K562 (cell line): ENCODE measurements around the gene CENPX. TPM values are rescaled to one million over a fixed set of nuclear protein-coding genes. Genes with fewer than 3 reads are reported as not detected.

Experiments
- ATAC-seq: fragments of 200-7000 bp; cut with Tn5 transposase; 3 replicates; pipeline ENCODE4 v1.9.1; 2020; ENCODE audit warnings: moderate library complexity
- BruUV-seq: library from RNA; stranded (reverse); fragments of 400-500 nt; replicated peaks from 2 replicates; lab custom pipeline; 2021; lab: Mats Ljungman, UMichigan
- CTCF ChIA-PET: fragments of 300-600 bp; formaldehyde crosslinking; extraction: SDS; loops from one replicate; lab custom pipeline; 2021; ENCODE audit warnings: low intra/inter-chr PET ratio; lab: Yijun Ruan, JAX
- POLR2A ChIA-PET: fragments of 300-600, 350-650 bp; sonication (Branson Sonifier 250); formaldehyde crosslinking; extraction: SDS; loops from one replicate; lab custom pipeline; 2021; ENCODE audit warnings: antibody characterized with exemption, inconsistent platforms; lab: Yijun Ruan, JAX
- DNase-seq, 4 experiments: peaks; one replicate each; pipeline versions ENCODE4 v3.0.0 to v3.0.0-alpha.2; 2011 to 2018; ENCODE audit warnings: low spot score in 3 of 4, mixed read lengths in 3 of 4; ENCODE audit errors: extremely low read depth in 1 of 4
- FAIRE-seq: peaks from 2 replicates; lab custom pipeline; 2011; peaks lifted over from hg19 to GRCh38; lab: Jason Lieb, UNC
- H2AFZ ChIP-seq: 2 replicates; pipeline ENCODE4 v1.6.0; 2011; ENCODE audit warnings: low read depth, low read length, control low read depth, inconsistent platforms
- H3K27ac ChIP-seq: fragments of 200-600 bp; 3 replicates; pipeline ENCODE4 v1.8.0; 2011; ENCODE audit warnings: low read depth, mild to moderate bottlenecking, control low read depth, inconsistent platforms, low read length, moderate library complexity, mixed read lengths; ENCODE audit errors: extremely low read depth
- H3K27me3 ChIP-seq, 2 experiments: fragments of 300-600 bp in 1 of 2; 2 replicates in 1 of 2; 3 replicates in 1 of 2; pipeline versions ENCODE4 v1.6.0 to v1.8.0; 2011; ENCODE audit warnings: inconsistent platforms in 2 of 2, low read length in 2 of 2, mild to moderate bottlenecking in 1 of 2, mixed read lengths in 1 of 2, moderate library complexity in 1 of 2; ENCODE audit not compliant: control insufficient read depth in 2 of 2, insufficient read depth in 2 of 2
- H3K36me3 ChIP-seq: fragments of 300-600 bp; 3 replicates; pipeline ENCODE4 v1.8.0; 2011; ENCODE audit warnings: mild to moderate bottlenecking, low read length, inconsistent platforms; ENCODE audit not compliant: control insufficient read depth, insufficient read depth
- H3K4me1 ChIP-seq, 2 experiments: fragments of 200-600 bp in 1 of 2; replicated peaks in 1 of 2; 2 replicates in 1 of 2; 3 replicates in 1 of 2; pipeline versions ENCODE4 v1.5.1 to v1.8.0; 2011; ENCODE audit warnings: inconsistent platforms in 2 of 2, low read length in 2 of 2, mild to moderate bottlenecking in 1 of 2, mixed read lengths in 1 of 2, moderate library complexity in 1 of 2; ENCODE audit not compliant: control insufficient read depth in 2 of 2, insufficient read depth in 2 of 2
- H3K4me2 ChIP-seq: 2 replicates; pipeline ENCODE4 v1.6.1; 2011; ENCODE audit warnings: low read length, control low read depth, inconsistent platforms, mixed read lengths; ENCODE audit not compliant: insufficient read depth
- H3K4me3 ChIP-seq: fragments of 200-600 bp; sonication (generic), shearing (Covaris generic); 2 replicates; pipeline ENCODE4 v1.5.1; 2016; ENCODE audit warnings: control low read depth, inconsistent platforms
- H3K79me2 ChIP-seq: fragments of 200-600 bp; 3 replicates; pipeline ENCODE4 v1.8.0; 2011; ENCODE audit warnings: low read length, inconsistent platforms; ENCODE audit not compliant: control insufficient read depth, insufficient read depth
- H3K9ac ChIP-seq, 2 experiments: 2 replicates each; pipeline versions ENCODE4 v1.6.0 to v1.6.1; 2011; ENCODE audit warnings: low read depth in 2 of 2, low read length in 2 of 2, control low read depth in 1 of 2, inconsistent platforms in 1 of 2, mild to moderate bottlenecking in 1 of 2, mixed read lengths in 1 of 2; ENCODE audit not compliant: insufficient read depth in 1 of 2
- H3K9me1 ChIP-seq: one replicate; pipeline ENCODE4 v1.6.0; 2011; ENCODE audit warnings: inconsistent platforms, mild to moderate bottlenecking, low read length, moderate library complexity; ENCODE audit not compliant: control insufficient read depth, insufficient read depth
- H3K9me3 ChIP-seq: replicated peaks from 2 replicates; pipeline ENCODE4 v1.5.1; 2011; ENCODE audit warnings: low read depth, low read length, inconsistent platforms; ENCODE audit not compliant: control insufficient read depth, insufficient read depth
- H4K20me1 ChIP-seq: replicated peaks from 2 replicates; pipeline ENCODE4 v1.6.1; 2011; ENCODE audit warnings: low read length, inconsistent platforms, mixed read lengths; ENCODE audit not compliant: control insufficient read depth, insufficient read depth
- HNRNPL ChIP-seq: fragments of 200-400 bp; formaldehyde crosslinking; IDR thresholded peaks from 2 replicates; pipeline ENCODE4 v1.6.1; 2017; ENCODE audit warnings: low read depth, mild to moderate bottlenecking, low read length
- MEF2D ChIP-seq: conservative IDR thresholded peaks from 2 replicates; pipeline ENCODE4 v1.6.1; 2016; ENCODE audit warnings: low read depth, missing genetic modification characterization, missing compliant biosample characterization
- PTRF ChIP-seq: fragments of 450-650 bp; IDR thresholded peaks from 2 replicates; pipeline ENCODE4 v1.6.1; 2016; ENCODE audit warnings: mild to moderate bottlenecking, missing genetic modification characterization, missing compliant biosample characterization
- ZNF76 ChIP-seq: fragments of 250-450 bp; sonication (Bioruptor Pico); IDR thresholded peaks from 2 replicates; pipeline ENCODE4 v1.4.0; 2020; ENCODE audit warnings: mild to moderate bottlenecking, moderate library complexity, borderline replicate concordance
- WGBS: fragments of 100-300 bp; shearing (Covaris generic); methylation state at CpG from one replicate; pipeline ENCODE4 v1.1.6; 2016; ENCODE audit warnings: low coverage, mixed read lengths; ENCODE audit not compliant: insufficient coverage; ENCODE audit errors: missing lambda C conversion rate; 5-methylcytosine and 5-hydroxymethylcytosine counted together
- in situ Hi-C: fragments of 300-500 bp; cut with MboI; formaldehyde crosslinking; loops from 4 replicates; pipeline ENCODE4 v1.15.0; 2018; ENCODE audit warnings: inconsistent platforms, mixed read lengths
- intact Hi-C: fragments of 100-400 bp; cut with micrococcal nuclease; formaldehyde crosslinking; loops from 2 replicates; pipeline ENCODE4 v1.14.2; 2022
- polyA plus RNA-seq, 8 experiments: library from polyadenylated mRNA; depleted of rRNA in 4 of 8; stranded (reverse) in 5 of 8; unstranded in 3 of 8; fragments of >200 nt; fragmentation: Nextera tagmentation in 2 of 8; fragmentation: Illumina TruSeq in 1 of 8; extraction: Ambion mirVana in 2 of 8; extraction: Trizol in 1 of 8; gene quantifications; 2 replicates each; pipeline versions ENCODE4 v1.2.1 to v1.2.3, GENCODE V29; 2011 to 2014; ENCODE audit warnings: inconsistent platforms in 1 of 8, missing spikeins in 1 of 8
- total RNA-seq, 7 experiments: library from RNA; depleted of rRNA in 6 of 7; stranded (reverse); fragments of >200 nt in 6 of 7; fragmentation: Illumina TruSeq in 2 of 7; extraction: Trizol in 2 of 7; gene quantifications; 2 replicates each; pipeline versions ENCODE4 v1.2.1 to v1.2.3, GENCODE V29; 2011 to 2021; ENCODE audit warnings: low replicate concordance in 1 of 7
- TF ChIP-seq, protein P1 (sequence below): sonication (generic); formaldehyde crosslinking; IDR thresholded peaks from 2 replicates; pipeline ENCODE4 v1.8.1; 2023; ENCODE audit warnings: missing genetic modification reagents, mild to moderate bottlenecking, borderline replicate concordance

The CENPX gene
- total and polyA plus RNA-seq, 9 of the 15 experiments (the other 6 are each of a cell fraction or from before 2014, with no cell fraction given): 32.7 to 352 (median 127) TPM

DNA sequence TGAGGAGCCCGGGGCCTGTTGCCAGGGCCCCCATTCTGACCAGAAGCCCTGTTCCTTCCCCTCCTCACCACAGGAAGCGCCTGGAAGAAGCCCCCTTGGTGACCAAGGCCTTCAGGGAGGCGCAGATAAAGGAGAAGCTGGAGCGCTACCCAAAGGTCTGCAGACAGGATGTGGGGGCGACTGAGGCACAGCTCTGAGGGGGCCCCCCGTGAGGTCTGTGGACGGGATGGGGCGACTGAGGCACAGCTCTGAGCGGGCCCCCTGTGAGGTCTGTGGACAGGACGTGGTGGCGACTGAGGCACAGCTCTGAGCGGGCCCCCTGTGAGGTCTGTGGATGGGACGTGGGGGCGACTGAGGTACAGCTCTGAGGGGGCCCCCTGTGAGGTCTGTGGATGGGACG is 13.3 kb downstream of the CENPX start (continued):
- TF ChIP-seq, protein P1, sequence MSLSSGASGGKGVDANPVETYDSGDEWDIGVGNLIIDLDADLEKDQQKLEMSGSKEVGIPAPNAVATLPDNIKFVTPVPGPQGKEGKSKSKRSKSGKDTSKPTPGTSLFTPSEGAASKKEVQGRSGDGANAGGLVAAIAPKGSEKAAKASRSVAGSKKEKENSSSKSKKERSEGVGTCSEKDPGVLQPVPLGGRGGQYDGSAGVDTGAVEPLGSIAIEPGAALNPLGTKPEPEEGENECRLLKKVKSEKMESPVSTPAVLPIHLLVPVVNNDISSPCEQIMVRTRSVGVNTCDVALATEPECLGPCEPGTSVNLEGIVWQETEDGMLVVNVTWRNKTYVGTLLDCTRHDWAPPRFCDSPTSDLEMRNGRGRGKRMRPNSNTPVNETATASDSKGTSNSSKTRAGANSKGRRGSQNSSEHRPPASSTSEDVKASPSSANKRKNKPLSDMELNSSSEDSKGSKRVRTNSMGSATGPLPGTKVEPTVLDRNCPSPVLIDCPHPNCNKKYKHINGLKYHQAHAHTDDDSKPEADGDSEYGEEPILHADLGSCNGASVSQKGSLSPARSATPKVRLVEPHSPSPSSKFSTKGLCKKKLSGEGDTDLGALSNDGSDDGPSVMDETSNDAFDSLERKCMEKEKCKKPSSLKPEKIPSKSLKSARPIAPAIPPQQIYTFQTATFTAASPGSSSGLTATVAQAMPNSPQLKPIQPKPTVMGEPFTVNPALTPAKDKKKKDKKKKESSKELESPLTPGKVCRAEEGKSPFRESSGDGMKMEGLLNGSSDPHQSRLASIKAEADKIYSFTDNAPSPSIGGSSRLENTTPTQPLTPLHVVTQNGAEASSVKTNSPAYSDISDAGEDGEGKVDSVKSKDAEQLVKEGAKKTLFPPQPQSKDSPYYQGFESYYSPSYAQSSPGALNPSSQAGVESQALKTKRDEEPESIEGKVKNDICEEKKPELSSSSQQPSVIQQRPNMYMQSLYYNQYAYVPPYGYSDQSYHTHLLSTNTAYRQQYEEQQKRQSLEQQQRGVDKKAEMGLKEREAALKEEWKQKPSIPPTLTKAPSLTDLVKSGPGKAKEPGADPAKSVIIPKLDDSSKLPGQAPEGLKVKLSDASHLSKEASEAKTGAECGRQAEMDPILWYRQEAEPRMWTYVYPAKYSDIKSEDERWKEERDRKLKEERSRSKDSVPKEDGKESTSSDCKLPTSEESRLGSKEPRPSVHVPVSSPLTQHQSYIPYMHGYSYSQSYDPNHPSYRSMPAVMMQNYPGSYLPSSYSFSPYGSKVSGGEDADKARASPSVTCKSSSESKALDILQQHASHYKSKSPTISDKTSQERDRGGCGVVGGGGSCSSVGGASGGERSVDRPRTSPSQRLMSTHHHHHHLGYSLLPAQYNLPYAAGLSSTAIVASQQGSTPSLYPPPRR: no peak
- no peak for TF ChIP-seq ZNF76 (CRISPR knock-in tag)
- TF ChIP-seq MEF2D (tag): no peak

DNA sequence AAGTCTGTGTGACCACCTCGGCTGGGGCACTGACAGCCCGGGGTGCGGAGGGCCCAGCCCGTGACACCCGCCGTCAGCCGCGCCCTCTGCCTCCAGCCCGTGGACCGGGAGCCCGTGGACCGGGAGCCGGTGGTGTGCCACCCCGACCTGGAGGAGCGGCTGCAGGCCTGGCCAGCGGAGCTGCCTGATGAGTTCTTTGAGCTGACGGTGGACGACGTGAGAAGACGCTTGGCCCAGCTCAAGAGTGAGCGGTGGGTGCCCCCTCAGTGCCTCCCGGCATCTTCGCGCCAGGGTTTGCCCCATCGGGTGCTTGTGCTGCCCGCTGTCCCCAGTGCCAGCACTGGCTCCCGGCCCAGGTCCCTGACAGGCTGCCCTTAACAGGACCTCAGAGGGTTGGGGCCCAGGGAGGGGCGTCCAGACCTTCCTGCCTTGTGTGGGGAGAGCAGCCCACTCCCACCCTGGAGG is 13.7 kb downstream of the CENPX start:
- ATAC-seq (no peak), DNase-seq (no peak), FAIRE-seq (no peak)
- Histone ChIP-seq H3K27ac (no peak overlapping the region), H3K9me3 (no peaks in the 10 kb centered on the region), H3K27me3 (no peaks in the 10 kb centered on the region), H3K36me3 (no peaks in the 10 kb centered on the region; the same call in 2 of the 3 replicates), H4K20me1 (0 out of 2 replicates have a peak, but pooled peaks cover 4% of the 10 kb centered on the region), H2AFZ (no peak overlapping the region), H3K4me1 (peaks cover 0 to 84% of the 10 kb centered on the region in 2 experiments; a peak in 1 of 5 replicates), H3K79me2 (no peaks in the 10 kb centered on the region), H3K9ac (no peak overlapping the region; a peak in 1 of 4 replicates), H3K9me1 (peaks cover 3% of the 10 kb centered on the region), H3K4me3 (no peak overlapping the region), H3K4me2 (no peak overlapping the region)
- intact Hi-C loops (no loop called here), in situ Hi-C loops (no loop called here)
- ChIA-PET CTCF (no interaction called here), POLR2A (no interaction called here)
- no TSS peak for BruUV-seq
- 94% methylated on average over 12 of the region's 28 CpGs for WGBS
- TF ChIP-seq PTRF (tag) (no peak), HNRNPL (peak; percentile 28; the same call in 1 of the 2 replicates)
